ENCODE results near the gene RIPPLY1. TPM values are rescaled to one million over a fixed set of nuclear protein-coding genes. Genes with fewer than 3 reads are reported as not detected.

Gene RIPPLY1
- total RNA-seq, 1 experiment from 2014 or later = 0.27 TPM

DNA sequence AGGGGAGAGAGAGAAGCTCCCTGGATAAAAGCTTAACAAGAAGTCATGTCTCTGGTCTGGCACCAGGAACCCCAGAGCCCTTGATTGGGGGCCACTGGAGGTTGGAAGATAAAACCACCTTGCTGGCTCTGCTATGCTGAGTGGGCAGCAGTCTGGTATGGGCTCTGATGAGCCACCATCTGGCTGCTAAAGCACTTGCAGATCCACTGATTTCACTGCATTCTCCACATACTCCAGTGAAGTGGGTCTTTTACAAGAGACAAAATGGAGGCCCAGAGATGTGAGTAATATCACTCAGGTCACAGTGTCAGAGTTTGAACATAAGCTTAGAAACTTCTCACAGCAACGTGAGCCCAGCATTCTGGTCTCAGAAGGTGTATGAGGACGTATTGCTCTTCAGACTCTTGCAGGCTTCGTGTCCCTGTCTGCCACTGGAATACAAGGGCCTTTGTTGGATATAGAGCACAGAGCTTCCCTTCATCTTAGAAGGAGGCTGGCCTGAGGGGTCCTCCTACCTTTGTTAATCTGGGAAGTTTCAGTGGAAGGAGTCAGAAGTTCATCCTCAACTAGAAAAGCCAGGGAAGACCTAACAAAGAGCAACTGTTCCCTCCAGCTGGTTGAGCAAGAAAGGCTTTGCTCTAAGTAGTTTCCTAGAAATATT is 28.8 kb upstream of the RIPPLY1 start (continued):
- no peak for TF ChIP-seq POLR2AphosphoS5 (IDR thresholded peaks at IDR 0.05; ENCODE audit: low read depth, low read length)
- TF ChIP-seq CEBPB (IDR thresholded peaks at IDR 0.05; ENCODE audit: low read depth) = no peak

DNA sequence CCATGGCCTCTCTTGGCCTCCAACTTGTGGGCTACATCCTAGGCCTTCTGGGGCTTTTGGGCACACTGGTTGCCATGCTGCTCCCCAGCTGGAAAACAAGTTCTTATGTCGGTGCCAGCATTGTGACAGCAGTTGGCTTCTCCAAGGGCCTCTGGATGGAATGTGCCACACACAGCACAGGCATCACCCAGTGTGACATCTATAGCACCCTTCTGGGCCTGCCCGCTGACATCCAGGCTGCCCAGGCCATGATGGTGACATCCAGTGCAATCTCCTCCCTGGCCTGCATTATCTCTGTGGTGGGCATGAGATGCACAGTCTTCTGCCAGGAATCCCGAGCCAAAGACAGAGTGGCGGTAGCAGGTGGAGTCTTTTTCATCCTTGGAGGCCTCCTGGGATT is 25.1 kb upstream of the RIPPLY1 start:
- Histone ChIP-seq H3K9me3 (ENCODE audit: control insufficient read depth in 1 of 2, insufficient read depth in 1 of 2, low read depth in 1 of 2, low read length in 2 of 2) (no peaks in the 10 kb centered on the region), H4K20me1 (ENCODE audit: insufficient read depth) (no peaks in the 10 kb centered on the region), H3K9ac (ENCODE audit: low read length) (no peak overlapping the region), H3K27me3 (ENCODE audit: insufficient read depth, low read length) (no peaks in the 10 kb centered on the region), H3K36me3 (ENCODE audit: control insufficient read depth in 1 of 2, insufficient read depth in 2 of 2, low read length in 2 of 2) (no peaks in the 10 kb centered on the region), H3K79me2 (ENCODE audit: insufficient read depth, low read length) (no peaks in the 10 kb centered on the region), H3K9me2 (ENCODE audit: insufficient read depth) (no peaks in the 10 kb centered on the region), H3K27ac (ENCODE audit: low read depth, low read length) (no peak overlapping the region; the same call in 1 of the 2 replicates), H3K4me2 (ENCODE audit: low read length) (no peak overlapping the region), H2AFZ (ENCODE audit: low read depth, low read length, poor library complexity, severe bottlenecking) (no peak overlapping the region), H3K4me3 (replicated peaks in 1 of 2; ENCODE audit: low read depth in 1 of 2, low read length in 2 of 2) (no peak overlapping the region), H3K4me1 (ENCODE audit: control insufficient read depth in 1 of 2, insufficient read depth in 2 of 2, low read length in 2 of 2) (peaks cover 31 to 41% of the 10 kb centered on the region in 2 experiments)
- no peak for DNase-seq (ENCODE audit: low read depth, low spot score)
- TF ChIP-seq, protein P1, sequence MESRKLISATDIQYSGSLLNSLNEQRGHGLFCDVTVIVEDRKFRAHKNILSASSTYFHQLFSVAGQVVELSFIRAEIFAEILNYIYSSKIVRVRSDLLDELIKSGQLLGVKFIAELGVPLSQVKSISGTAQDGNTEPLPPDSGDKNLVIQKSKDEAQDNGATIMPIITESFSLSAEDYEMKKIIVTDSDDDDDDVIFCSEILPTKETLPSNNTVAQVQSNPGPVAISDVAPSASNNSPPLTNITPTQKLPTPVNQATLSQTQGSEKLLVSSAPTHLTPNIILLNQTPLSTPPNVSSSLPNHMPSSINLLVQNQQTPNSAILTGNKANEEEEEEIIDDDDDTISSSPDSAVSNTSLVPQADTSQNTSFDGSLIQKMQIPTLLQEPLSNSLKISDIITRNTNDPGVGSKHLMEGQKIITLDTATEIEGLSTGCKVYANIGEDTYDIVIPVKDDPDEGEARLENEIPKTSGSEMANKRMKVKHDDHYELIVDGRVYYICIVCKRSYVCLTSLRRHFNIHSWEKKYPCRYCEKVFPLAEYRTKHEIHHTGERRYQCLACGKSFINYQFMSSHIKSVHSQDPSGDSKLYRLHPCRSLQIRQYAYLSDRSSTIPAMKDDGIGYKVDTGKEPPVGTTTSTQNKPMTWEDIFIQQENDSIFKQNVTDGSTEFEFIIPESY (IDR thresholded peaks at IDR 0.05; ENCODE audit: extremely low read depth, insufficient replicate concordance, low read length) = no peak
- ChIA-PET POLR2A (no interaction called here), CTCF (no interaction called here), RAD21 (ENCODE audit: low non-redundant PET in 1 of 2, low total read pairs in 2 of 2, uncharacterized antibody in 2 of 2, unreplicated experiment in 2 of 2) (no interaction called here)
- ATAC-seq = no peak
- no TSS peak for BruUV-seq (replicated peaks)
- intact Hi-C loops (cut with micrococcal nuclease) = no loop called here

DNA sequence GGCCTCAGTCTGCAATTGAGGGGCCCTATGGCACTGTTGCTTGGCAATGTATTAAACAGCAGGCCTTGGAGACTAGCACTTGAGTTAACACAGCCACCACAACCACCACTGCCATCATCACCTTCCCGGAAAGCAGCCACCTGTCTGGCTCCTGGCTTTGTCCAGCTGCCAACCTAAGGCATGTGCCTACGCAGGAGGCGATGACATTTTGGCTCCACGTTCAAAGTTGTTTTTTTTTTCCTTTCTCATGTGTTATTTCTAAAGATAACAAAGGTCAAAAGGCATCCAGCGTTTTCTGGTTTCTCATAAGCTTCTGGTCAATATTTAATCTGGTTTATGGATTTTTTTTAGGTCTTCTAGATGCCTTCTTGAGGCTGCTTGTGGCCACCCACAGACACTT is 24.6 kb upstream of the RIPPLY1 start:
- H3K4me3 ChIP-seq (replicated peaks in 1 of 2; ENCODE audit: low read depth in 1 of 2, low read length in 2 of 2) = no peak overlapping the region
- no peak overlapping the region for H3K9ac ChIP-seq (ENCODE audit: low read length)
- no peaks in the 10 kb centered on the region for H3K36me3 ChIP-seq (ENCODE audit: control insufficient read depth in 1 of 2, insufficient read depth in 2 of 2, low read length in 2 of 2)
- no peak overlapping the region for H3K4me2 ChIP-seq (ENCODE audit: low read length)
- ATAC-seq = 0 out of 2 replicates have a peak, but pooled peaks have one; percentile 4
- no peak for DNase-seq (ENCODE audit: low read depth, low spot score)
- H3K9me2 ChIP-seq (ENCODE audit: insufficient read depth) = no peaks in the 10 kb centered on the region
- no peaks in the 10 kb centered on the region for H3K9me3 ChIP-seq (ENCODE audit: control insufficient read depth in 1 of 2, insufficient read depth in 1 of 2, low read depth in 1 of 2, low read length in 2 of 2)
- TF ChIP-seq, protein P2, sequence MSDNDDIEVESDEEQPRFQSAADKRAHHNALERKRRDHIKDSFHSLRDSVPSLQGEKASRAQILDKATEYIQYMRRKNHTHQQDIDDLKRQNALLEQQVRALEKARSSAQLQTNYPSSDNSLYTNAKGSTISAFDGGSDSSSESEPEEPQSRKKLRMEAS (IDR thresholded peaks at IDR 0.05) = 0 out of 2 replicates have a peak, but pooled peaks have one; percentile 26
- no peak for TF ChIP-seq ELF1 (IDR thresholded peaks at IDR 0.05; ENCODE audit: borderline replicate concordance, low read depth)
- BruUV-seq (replicated peaks) = no TSS peak
- intact Hi-C loops (cut with micrococcal nuclease) = no loop called here
- H2AFZ ChIP-seq (ENCODE audit: low read depth, low read length, poor library complexity, severe bottlenecking) = no peak overlapping the region
- H4K20me1 ChIP-seq (ENCODE audit: insufficient read depth) = no peaks in the 10 kb centered on the region
- RAD21 ChIA-PET (ENCODE audit: low non-redundant PET in 1 of 2, low total read pairs in 2 of 2, uncharacterized antibody in 2 of 2, unreplicated experiment in 2 of 2) = no interaction called here
- peaks cover 26 to 36% of the 10 kb centered on the region in 2 experiments for H3K4me1 ChIP-seq (ENCODE audit: control insufficient read depth in 1 of 2, insufficient read depth in 2 of 2, low read length in 2 of 2)
- CTCF ChIA-PET = no interaction called here
- H3K79me2 ChIP-seq (ENCODE audit: insufficient read depth, low read length) = no peaks in the 10 kb centered on the region
- POLR2A ChIA-PET = no interaction called here
- peak overlapping the region; percentile 20; the same call in 1 of the 2 replicates for H3K27ac ChIP-seq (ENCODE audit: low read depth, low read length)
- H3K27me3 ChIP-seq (ENCODE audit: insufficient read depth, low read length) = no peaks in the 10 kb centered on the region

All from HCT116 (cell line).